ENCODE measurements around the gene KRTAP1-3. TPM values are rescaled to one million over a fixed set of nuclear protein-coding genes. Genes with fewer than 3 reads are reported as not detected.
"Not testable (repeated sequence)": the region's sequence is repeated elsewhere in the genome, so short reads cannot be mapped to it uniquely, and the experiment has no call there.

KRTAP1-3 gene
- total RNA-seq, 4 donors from 2014 or later, result not detected

DNA sequence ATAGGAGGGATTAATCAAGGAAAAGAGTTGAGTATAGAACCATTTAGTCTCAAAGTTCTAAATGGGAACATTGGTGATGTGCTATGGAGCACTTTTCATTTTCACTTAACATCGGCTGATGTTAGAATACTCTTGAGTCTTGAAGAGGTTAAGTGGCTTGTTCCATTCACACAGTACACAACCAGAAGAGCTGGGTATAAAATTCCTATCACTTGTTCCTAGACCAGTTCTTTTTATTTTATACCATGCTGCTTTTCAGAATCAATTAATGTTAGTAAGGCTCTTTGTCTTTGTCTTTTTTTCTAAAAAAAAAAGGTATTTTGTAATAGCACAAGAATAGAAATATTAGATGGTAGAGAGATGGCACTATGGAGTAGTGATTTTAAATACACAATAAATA lies 8.3 kb upstream of the KRTAP1-3 start:
- ATAC-seq (ENCODE audit: low FRiP score) (no peak), DNase-seq (ENCODE audit: low spot score) (no peak)
- TF ChIP-seq, protein P1, sequence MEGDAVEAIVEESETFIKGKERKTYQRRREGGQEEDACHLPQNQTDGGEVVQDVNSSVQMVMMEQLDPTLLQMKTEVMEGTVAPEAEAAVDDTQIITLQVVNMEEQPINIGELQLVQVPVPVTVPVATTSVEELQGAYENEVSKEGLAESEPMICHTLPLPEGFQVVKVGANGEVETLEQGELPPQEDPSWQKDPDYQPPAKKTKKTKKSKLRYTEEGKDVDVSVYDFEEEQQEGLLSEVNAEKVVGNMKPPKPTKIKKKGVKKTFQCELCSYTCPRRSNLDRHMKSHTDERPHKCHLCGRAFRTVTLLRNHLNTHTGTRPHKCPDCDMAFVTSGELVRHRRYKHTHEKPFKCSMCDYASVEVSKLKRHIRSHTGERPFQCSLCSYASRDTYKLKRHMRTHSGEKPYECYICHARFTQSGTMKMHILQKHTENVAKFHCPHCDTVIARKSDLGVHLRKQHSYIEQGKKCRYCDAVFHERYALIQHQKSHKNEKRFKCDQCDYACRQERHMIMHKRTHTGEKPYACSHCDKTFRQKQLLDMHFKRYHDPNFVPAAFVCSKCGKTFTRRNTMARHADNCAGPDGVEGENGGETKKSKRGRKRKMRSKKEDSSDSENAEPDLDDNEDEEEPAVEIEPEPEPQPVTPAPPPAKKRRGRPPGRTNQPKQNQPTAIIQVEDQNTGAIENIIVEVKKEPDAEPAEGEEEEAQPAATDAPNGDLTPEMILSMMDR (IDR thresholded peaks at IDR 0.05), result no peak

DNA sequence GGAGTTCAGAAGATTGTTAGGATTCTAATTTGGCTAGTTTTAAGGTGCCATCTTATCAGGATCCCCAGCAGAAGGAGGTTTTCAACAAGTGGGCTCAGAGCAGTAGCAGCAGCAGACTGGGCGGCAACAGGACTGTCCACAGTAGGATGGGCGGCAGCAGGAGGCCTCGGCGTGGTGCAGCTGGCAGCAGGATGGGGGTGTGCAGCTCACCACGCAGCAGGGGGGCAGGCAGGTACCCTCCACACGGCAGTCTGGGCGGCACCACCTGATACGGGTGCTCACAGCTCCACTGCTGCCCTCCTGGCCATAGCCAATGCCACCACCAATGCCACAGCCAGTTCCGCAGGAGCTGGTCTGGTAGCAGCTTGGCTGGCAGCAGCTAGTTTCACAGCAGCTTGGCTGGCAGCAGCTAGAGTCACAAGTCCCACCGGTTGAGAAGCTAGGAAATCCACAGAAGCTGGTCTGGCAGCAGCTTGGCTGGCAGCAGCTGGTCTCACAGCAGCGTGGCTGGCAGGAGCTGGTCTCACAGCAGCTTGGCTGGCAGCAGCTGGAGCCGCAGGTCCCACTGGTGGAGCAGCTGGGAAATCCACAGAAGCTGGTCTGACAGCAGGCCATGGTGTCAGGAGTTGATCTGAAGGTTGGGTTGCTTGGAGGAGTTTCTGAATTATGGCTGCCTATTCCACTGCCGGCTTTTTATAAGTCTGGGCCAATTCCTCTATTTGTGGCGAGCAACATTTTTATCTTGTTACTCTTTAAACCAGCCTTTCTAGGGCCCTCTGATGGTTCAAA lies 6.3 kb upstream of the KRTAP1-3 start, which contains the start of gene KRTAP1-1:
KRTAP1-1 (minus strand) TSS at position 668 of the 789 bp plus-strand sequence; CDS start at position 615, 53 bp downstream.
- ATAC-seq (ENCODE audit: low FRiP score); DNase-seq (ENCODE audit: low spot score): not testable (repeated sequence)

DNA sequence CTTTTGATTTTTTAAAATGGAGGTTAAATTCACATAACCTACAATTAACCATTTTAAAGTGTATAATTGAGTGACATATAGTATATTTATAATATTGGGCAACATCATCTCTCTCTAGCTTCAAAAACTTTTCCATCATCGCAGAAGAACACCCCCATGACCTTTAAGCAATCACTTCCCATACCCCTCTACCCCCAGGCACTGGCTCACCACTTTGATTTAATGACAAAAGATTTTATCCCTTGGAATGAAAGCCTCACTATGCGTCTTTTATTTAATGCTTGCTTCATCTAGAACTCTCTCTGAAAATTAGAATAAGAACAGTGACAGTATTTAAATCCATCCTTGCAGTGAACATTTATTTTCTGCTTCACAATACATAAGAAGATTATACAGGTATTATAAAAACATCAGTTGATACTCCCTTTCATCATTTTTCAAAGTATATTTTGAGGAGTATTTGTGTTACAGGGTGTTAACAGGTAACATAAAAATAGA lies 3.2 kb upstream of the KRTAP1-3 start:
- DNase-seq (ENCODE audit: low spot score) (no peak), ATAC-seq (ENCODE audit: low FRiP score) (no peak)
- TF ChIP-seq, protein P1 (IDR thresholded peaks at IDR 0.05), result no peak

- DNase-seq (ENCODE audit: low spot score) (no peak), ATAC-seq (ENCODE audit: low FRiP score) (no peak)
- TF ChIP-seq, protein P1 (IDR thresholded peaks at IDR 0.05), result no peak
Measured at GRCh38 chr17:41029633-41030245, 4.9 kb downstream of the KRTAP1-3 start, which contains the start of gene KRTAP1-4. Gene KRTAP1-4 (minus strand): TSS chr17:41030195. CDS start chr17:41030078, 117 bp downstream.

DNA sequence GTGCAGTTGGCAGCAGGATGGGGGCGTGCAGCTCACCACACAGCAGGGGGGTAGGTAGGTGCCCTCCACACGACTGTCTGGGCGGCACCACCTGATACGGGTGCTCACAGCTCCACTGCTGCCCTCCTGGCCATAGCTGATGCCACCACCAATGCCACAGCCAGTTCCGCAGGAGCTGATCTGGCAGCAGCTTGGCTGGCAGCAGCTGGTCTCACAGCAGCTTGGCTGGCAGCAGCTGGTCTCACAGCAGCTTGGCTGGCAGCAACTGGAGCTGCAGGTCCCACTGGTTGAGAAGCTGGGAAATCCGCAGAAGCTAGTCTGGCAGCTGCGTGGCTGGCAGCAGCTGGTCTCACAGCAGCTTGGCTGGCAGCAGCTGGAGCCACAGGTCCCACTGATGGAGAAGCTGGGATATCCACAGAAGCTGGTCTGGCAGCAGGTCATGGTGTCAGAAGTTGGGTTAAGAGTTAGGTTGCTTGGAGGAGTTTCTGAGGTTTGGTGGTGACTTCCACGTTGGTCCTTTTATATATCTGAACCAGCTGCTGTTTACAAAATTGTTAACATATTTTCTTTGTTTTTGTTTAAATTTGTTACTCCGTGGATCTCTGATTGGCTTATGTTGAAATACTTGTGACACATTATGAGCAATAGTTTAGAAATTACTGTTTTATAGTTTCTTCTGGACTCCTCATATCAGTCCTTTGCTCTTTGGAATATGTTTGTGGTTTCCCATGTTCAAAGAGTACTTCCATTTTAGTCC lies 7.8 kb downstream of the KRTAP1-3 start, which contains the start of gene KRTAP1-5:
KRTAP1-5 (minus strand) TSS at position 494 of the 757 bp plus-strand sequence; CDS start at position 441, 53 bp downstream.
- ATAC-seq (ENCODE audit: low FRiP score) (no peak), DNase-seq (ENCODE audit: low spot score) (no peak)
- TF ChIP-seq, protein P1 (IDR thresholded peaks at IDR 0.05), result no peak

DNA sequence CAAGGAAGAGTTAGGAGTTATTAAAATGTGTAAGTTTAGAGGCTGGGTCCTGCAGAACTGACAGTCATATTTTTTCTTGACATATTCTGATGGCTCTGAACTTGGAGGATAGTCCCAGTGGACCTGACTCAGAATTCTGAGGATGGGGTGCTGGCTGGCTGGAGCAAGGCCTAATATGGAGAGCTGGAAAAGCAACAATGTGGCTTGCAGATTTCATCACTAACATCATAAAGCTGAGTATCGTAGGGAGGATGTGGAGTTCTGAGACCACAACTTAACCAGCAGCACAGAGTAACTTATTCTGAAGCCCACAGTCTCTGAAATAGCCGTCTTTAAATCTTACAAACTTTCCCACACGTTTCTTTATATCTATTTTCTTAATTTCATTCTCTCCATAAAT lies 10.0 kb downstream of the KRTAP1-3 start:
- DNase-seq (ENCODE audit: low spot score) (no peak), ATAC-seq (ENCODE audit: low FRiP score) (no peak)
- TF ChIP-seq, protein P1 (IDR thresholded peaks at IDR 0.05), result no peak

- TF ChIP-seq, protein P1 (IDR thresholded peaks at IDR 0.05), result no peak
- DNase-seq (ENCODE audit: low spot score), result no peak
- no peak for ATAC-seq (ENCODE audit: low FRiP score)
Measured at GRCh38 chr17:41020336-41020735, 14.3 kb downstream of the KRTAP1-3 start.
